Trophoblast cell (in vitro differentiated cells and primary cell): ENCODE results near the gene STIMATE.

Experiments used
- DNase-seq, 2 donors: peaks; one replicate each; pipeline ENCODE4 v3.0.0-alpha.2; 2016
- H2AFZ ChIP-seq: 2 replicates; pipeline ENCODE4 v1.6.1; 2013; ENCODE audit warnings: low read length, moderate library complexity, mild to moderate bottlenecking; ENCODE audit not compliant: insufficient read depth, poor library complexity
- H2AK5ac ChIP-seq: 2 replicates; pipeline ENCODE4 v1.6.1; 2013; ENCODE audit warnings: mild to moderate bottlenecking, low read length
- H2BK120ac ChIP-seq: 2 replicates; pipeline ENCODE4 v1.6.1; 2013; ENCODE audit warnings: low read length, mild to moderate bottlenecking, moderate library complexity; ENCODE audit not compliant: insufficient read depth, poor library complexity
- H2BK12ac ChIP-seq: 2 replicates; pipeline ENCODE4 v1.6.1; 2013; ENCODE audit warnings: mild to moderate bottlenecking, low read length, moderate library complexity
- H2BK5ac ChIP-seq: 2 replicates; pipeline ENCODE4 v1.6.1; 2013; ENCODE audit warnings: low read length, low read depth, moderate library complexity, mild to moderate bottlenecking; ENCODE audit not compliant: poor library complexity
- H3K14ac ChIP-seq: 2 replicates; pipeline ENCODE4 v1.6.1; 2013; ENCODE audit warnings: mild to moderate bottlenecking, low read length
- H3K18ac ChIP-seq: 2 replicates; pipeline ENCODE4 v1.6.1; 2013; ENCODE audit warnings: mild to moderate bottlenecking, low read length
- H3K23ac ChIP-seq: 2 replicates; pipeline ENCODE4 v1.6.1; 2013; ENCODE audit warnings: low read length
- H3K27ac ChIP-seq: 2 replicates; pipeline ENCODE4 v1.5.1; 2013; ENCODE audit warnings: low read depth, mild to moderate bottlenecking, inconsistent platforms, low read length, moderate library complexity
- H3K27me3 ChIP-seq: 2 replicates; pipeline ENCODE4 v1.6.1; 2013; ENCODE audit warnings: inconsistent platforms, mild to moderate bottlenecking, low read length, moderate library complexity; ENCODE audit not compliant: insufficient read depth
- H3K36me3 ChIP-seq, 2 experiments: 1 replicate in 1 of 2; 2 replicates in 1 of 2; pipeline ENCODE4 v1.6.1; 2013; ENCODE audit warnings: low read length in 2 of 2, mild to moderate bottlenecking in 2 of 2, moderate library complexity in 1 of 2; ENCODE audit not compliant: insufficient read depth in 2 of 2, control insufficient read depth in 1 of 2
- H3K4ac ChIP-seq: 2 replicates; pipeline ENCODE4 v1.6.1; 2013; ENCODE audit warnings: low read depth, mild to moderate bottlenecking, low read length, moderate library complexity
- H3K4me1 ChIP-seq, 2 experiments: 1 replicate in 1 of 2; 2 replicates in 1 of 2; pipeline ENCODE4 v1.6.1; 2013; ENCODE audit warnings: low read length in 2 of 2, mild to moderate bottlenecking in 2 of 2, moderate library complexity in 1 of 2; ENCODE audit not compliant: insufficient read depth in 2 of 2, control insufficient read depth in 1 of 2
- H3K4me2 ChIP-seq: 2 replicates; pipeline ENCODE4 v1.6.1; 2013; ENCODE audit warnings: inconsistent platforms, mild to moderate bottlenecking, low read length, moderate library complexity
- H3K4me3 ChIP-seq: 2 replicates; pipeline ENCODE4 v1.5.1; 2013; ENCODE audit warnings: mild to moderate bottlenecking, low read depth, low read length, inconsistent platforms
- H3K79me1 ChIP-seq: one replicate; pipeline ENCODE4 v1.6.1; 2013; ENCODE audit warnings: low read length
- H3K79me2 ChIP-seq: 2 replicates; pipeline ENCODE4 v1.6.1; 2013; ENCODE audit warnings: low read length, mild to moderate bottlenecking; ENCODE audit not compliant: control insufficient read depth, insufficient read depth, poor library complexity
- H3K9ac ChIP-seq: 2 replicates; pipeline ENCODE4 v1.6.1; 2013; ENCODE audit warnings: mild to moderate bottlenecking, low read length
- H3K9me3 ChIP-seq: 2 replicates; pipeline ENCODE4 v1.6.1; 2013; ENCODE audit warnings: low read depth, mild to moderate bottlenecking, control low read depth, inconsistent platforms, low read length; ENCODE audit not compliant: insufficient read depth
- H4K12ac ChIP-seq: 2 replicates; pipeline ENCODE4 v1.6.1; 2013; ENCODE audit warnings: low read depth, mild to moderate bottlenecking, low read length, moderate library complexity
- H4K8ac ChIP-seq: 2 replicates; pipeline ENCODE4 v1.6.1; 2013; ENCODE audit warnings: low read depth, mild to moderate bottlenecking, low read length, moderate library complexity
- H4K91ac ChIP-seq: one replicate; pipeline ENCODE4 v1.6.1; 2013; ENCODE audit warnings: low read depth, mild to moderate bottlenecking, low read length, moderate library complexity
- WGBS: extraction: QIAGEN DNeasy Blood & Tissue Kit; methylation state at CpG from one replicate; pipeline ENCODE4 v1.1.7; 2013; ENCODE audit warnings: missing lambda C conversion rate; ENCODE audit not compliant: insufficient read length, insufficient coverage; ENCODE audit errors: extremely low coverage; 5-methylcytosine and 5-hydroxymethylcytosine counted together

STIMATE gene

GRCh38 chr3:52829906-52830463 lies 67.4 kb downstream of the STIMATE start:
- WGBS, result no CpG with 5 or more reads among the region's 10 CpGs
- no peak overlapping the region for H2BK12ac ChIP-seq

GRCh38 chr3:52829482-52829881 lies 67.9 kb downstream of the STIMATE start:
- H3K4me1 ChIP-seq, result peaks cover 0 to 2% of the 10 kb centered on the region in 2 experiments
- H2AFZ ChIP-seq, result no peak overlapping the region
- no peak overlapping the region for H3K23ac ChIP-seq
- H3K79me2 ChIP-seq, result no peaks in the 10 kb centered on the region
- H3K27me3 ChIP-seq, result no peaks in the 10 kb centered on the region
- no peak overlapping the region for H2AK5ac ChIP-seq
- H4K12ac ChIP-seq, result no peak overlapping the region
- DNase-seq, result no peak
- H2BK5ac ChIP-seq, result no peak overlapping the region
- no peak overlapping the region for H3K14ac ChIP-seq
- no peaks in the 10 kb centered on the region for H3K36me3 ChIP-seq
- H3K79me1 ChIP-seq, result no peaks in the 10 kb centered on the region
- peaks cover 2% of the 10 kb centered on the region for H3K9me3 ChIP-seq
- H3K9ac ChIP-seq, result no peak overlapping the region
- H4K91ac ChIP-seq, result no peak overlapping the region
- H3K4me2 ChIP-seq, result no peak overlapping the region
- H4K8ac ChIP-seq, result no peak overlapping the region
- no peak overlapping the region for H3K4me3 ChIP-seq
- no CpG with 5 or more reads among the region's 3 CpGs for WGBS
- no peak overlapping the region for H3K27ac ChIP-seq
- H3K18ac ChIP-seq, result no peak overlapping the region
- no peak overlapping the region for H2BK120ac ChIP-seq
- H3K4ac ChIP-seq, result no peak overlapping the region
- H2BK12ac ChIP-seq, result no peak overlapping the region

More at GRCh38 chr3:52829906-52830463, 67.4 kb downstream of the STIMATE start:
- no peak overlapping the region for H3K9ac ChIP-seq
- H3K23ac ChIP-seq, result no peak overlapping the region
- DNase-seq, result no peak
- H2AK5ac ChIP-seq, result no peak overlapping the region
- no peak overlapping the region for H3K4ac ChIP-seq
- no peaks in the 10 kb centered on the region for H3K36me3 ChIP-seq
- H3K79me2 ChIP-seq, result no peaks in the 10 kb centered on the region
- H3K27ac ChIP-seq, result no peak overlapping the region
- no peaks in the 10 kb centered on the region for H3K79me1 ChIP-seq
- H2AFZ ChIP-seq, result no peak overlapping the region
- no peak overlapping the region for H3K4me3 ChIP-seq
- no peak overlapping the region for H4K8ac ChIP-seq
- no peak overlapping the region for H2BK120ac ChIP-seq
- no peaks in the 10 kb centered on the region for H3K27me3 ChIP-seq
- no peak overlapping the region for H4K12ac ChIP-seq
- no peak overlapping the region for H4K91ac ChIP-seq
- no peak overlapping the region for H2BK5ac ChIP-seq
- peaks cover 2% of the 10 kb centered on the region for H3K9me3 ChIP-seq
- no peak overlapping the region for H3K14ac ChIP-seq
- no peak overlapping the region for H3K18ac ChIP-seq
- no peak overlapping the region for H3K4me2 ChIP-seq
- H3K4me1 ChIP-seq, result no peaks in the 10 kb centered on the region

GRCh38 chr3:52827866-52828376 lies 69.4 kb downstream of the STIMATE start:
- Histone ChIP-seq H4K8ac (no peak overlapping the region), H3K27me3 (no peaks in the 10 kb centered on the region), H3K36me3 (no peaks in the 10 kb centered on the region), H3K9me3 (peaks cover 6% of the 10 kb centered on the region), H3K27ac (no peak overlapping the region), H3K79me2 (no peaks in the 10 kb centered on the region), H3K4me2 (no peak overlapping the region), H4K91ac (no peak overlapping the region), H2BK5ac (no peak overlapping the region), H3K18ac (no peak overlapping the region), H3K4ac (no peak overlapping the region), H3K23ac (no peak overlapping the region), H2AK5ac (no peak overlapping the region), H4K12ac (no peak overlapping the region), H3K4me1 (peaks cover 0 to 7% of the 10 kb centered on the region in 2 experiments), H2AFZ (no peak overlapping the region), H3K79me1 (no peaks in the 10 kb centered on the region), H3K14ac (no peak overlapping the region), H3K9ac (no peak overlapping the region), H3K4me3 (no peak overlapping the region), H2BK120ac (no peak overlapping the region), H2BK12ac (no peak overlapping the region)
- DNase-seq, result no peak
- WGBS, result no CpG with 5 or more reads among the region's 10 CpGs

- no peak overlapping the region for H3K4me3 ChIP-seq
- H3K9me3 ChIP-seq, result peaks cover 6% of the 10 kb centered on the region
- H3K9ac ChIP-seq, result no peak overlapping the region
- no peak overlapping the region for H4K8ac ChIP-seq
- no peaks in the 10 kb centered on the region for H3K79me2 ChIP-seq
- H3K4ac ChIP-seq, result no peak overlapping the region
- no peak overlapping the region for H3K4me2 ChIP-seq
- no peak overlapping the region for H3K14ac ChIP-seq
- H3K23ac ChIP-seq, result no peak overlapping the region
- H3K79me1 ChIP-seq, result no peaks in the 10 kb centered on the region
- no peak overlapping the region for H2BK5ac ChIP-seq
- no peaks in the 10 kb centered on the region for H3K36me3 ChIP-seq
- peaks cover 0 to 7% of the 10 kb centered on the region in 2 experiments for H3K4me1 ChIP-seq
- H2AK5ac ChIP-seq, result no peak overlapping the region
- H4K12ac ChIP-seq, result no peak overlapping the region
- no peak overlapping the region for H2BK120ac ChIP-seq
- H4K91ac ChIP-seq, result no peak overlapping the region
- peak in 1 of 2 donors; percentile 21 for DNase-seq
- no peak overlapping the region for H2BK12ac ChIP-seq
- WGBS, result no CpG with 5 or more reads among the region's 9 CpGs
- H3K27me3 ChIP-seq, result no peaks in the 10 kb centered on the region
- H3K27ac ChIP-seq, result no peak overlapping the region
- no peak overlapping the region for H3K18ac ChIP-seq
- no peak overlapping the region for H2AFZ ChIP-seq
These were observed 69.9 kb downstream of the STIMATE start for GRCh38 chr3:52827441-52827840.
